ENCODE data around the gene IRAK1BP1.

DNA sequence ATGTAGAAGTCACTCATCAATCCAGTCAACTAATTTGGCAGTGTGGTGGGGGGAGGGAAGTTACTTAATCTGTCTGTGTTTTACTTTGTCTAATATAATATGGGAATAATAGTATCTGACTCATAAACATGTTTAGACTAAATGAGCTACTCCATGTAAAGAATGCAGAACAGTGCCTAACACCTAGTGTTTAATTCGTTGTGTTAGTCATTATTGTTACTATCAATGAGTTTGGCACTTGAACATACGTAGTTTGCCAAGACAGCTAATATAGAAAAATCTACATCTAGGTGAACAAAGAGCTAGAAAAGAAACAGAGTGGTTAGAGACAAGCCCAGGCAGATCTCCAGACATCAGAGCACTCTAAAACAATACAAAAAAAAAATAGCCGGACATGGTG lies 49.1 kb downstream of the IRAK1BP1 start:
- TF ChIP-seq, protein P1, sequence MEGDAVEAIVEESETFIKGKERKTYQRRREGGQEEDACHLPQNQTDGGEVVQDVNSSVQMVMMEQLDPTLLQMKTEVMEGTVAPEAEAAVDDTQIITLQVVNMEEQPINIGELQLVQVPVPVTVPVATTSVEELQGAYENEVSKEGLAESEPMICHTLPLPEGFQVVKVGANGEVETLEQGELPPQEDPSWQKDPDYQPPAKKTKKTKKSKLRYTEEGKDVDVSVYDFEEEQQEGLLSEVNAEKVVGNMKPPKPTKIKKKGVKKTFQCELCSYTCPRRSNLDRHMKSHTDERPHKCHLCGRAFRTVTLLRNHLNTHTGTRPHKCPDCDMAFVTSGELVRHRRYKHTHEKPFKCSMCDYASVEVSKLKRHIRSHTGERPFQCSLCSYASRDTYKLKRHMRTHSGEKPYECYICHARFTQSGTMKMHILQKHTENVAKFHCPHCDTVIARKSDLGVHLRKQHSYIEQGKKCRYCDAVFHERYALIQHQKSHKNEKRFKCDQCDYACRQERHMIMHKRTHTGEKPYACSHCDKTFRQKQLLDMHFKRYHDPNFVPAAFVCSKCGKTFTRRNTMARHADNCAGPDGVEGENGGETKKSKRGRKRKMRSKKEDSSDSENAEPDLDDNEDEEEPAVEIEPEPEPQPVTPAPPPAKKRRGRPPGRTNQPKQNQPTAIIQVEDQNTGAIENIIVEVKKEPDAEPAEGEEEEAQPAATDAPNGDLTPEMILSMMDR (IDR thresholded peaks at IDR 0.05), result no peak
- TF ChIP-seq POLR2A (IDR thresholded peaks at IDR 0.05), result no peak

Data from testis (tissue), 2 donors.